Liver (tissue), 9 donors: Measurements from ENCODE around the gene MTHFD1. TPM values are rescaled to one million over a fixed set of nuclear protein-coding genes. Genes with fewer than 3 reads are reported as not detected.

Source experiments
- DNase-seq: peaks from one replicate; pipeline ENCODE4 v3.0.0-alpha.2; 2017; ENCODE audit warnings: low spot score
- H3K27ac ChIP-seq, 2 donors: one replicate each; pipeline ENCODE4 v1.7.0; 2013; ENCODE audit warnings: inconsistent platforms in 2 of 2, low read length in 2 of 2, control low read depth in 1 of 2, low read depth in 1 of 2, mild to moderate bottlenecking in 1 of 2
- H3K27me3 ChIP-seq, 4 donors: one replicate each; pipeline versions ENCODE4 v1.6.1 to v1.7.0; 2013; ENCODE audit warnings: low read length in 3 of 4, inconsistent platforms in 1 of 4, mild to moderate bottlenecking in 1 of 4, moderate library complexity in 1 of 4; ENCODE audit not compliant: control insufficient read depth in 4 of 4, insufficient read depth in 4 of 4
- H3K36me3 ChIP-seq, 4 donors: one replicate each; pipeline versions ENCODE4 v1.6.1 to v1.7.0; 2013; ENCODE audit warnings: low read length in 3 of 4, mild to moderate bottlenecking in 3 of 4, low read depth in 1 of 4, moderate library complexity in 1 of 4; ENCODE audit not compliant: control insufficient read depth in 4 of 4, insufficient read depth in 3 of 4
- H3K4me1 ChIP-seq, 4 donors: one replicate each; pipeline versions ENCODE4 v1.6.1 to v1.7.0; 2013; ENCODE audit warnings: low read length in 3 of 4, mild to moderate bottlenecking in 3 of 4, moderate library complexity in 1 of 4; ENCODE audit not compliant: control insufficient read depth in 4 of 4, insufficient read depth in 4 of 4
- H3K4me3 ChIP-seq, 3 donors: one replicate each; pipeline versions ENCODE4 v1.6.1 to v1.7.0; 2013; ENCODE audit warnings: low read length in 3 of 3, control low read depth in 1 of 3, low read depth in 1 of 3, mild to moderate bottlenecking in 1 of 3
- H3K9ac ChIP-seq, 2 donors: one replicate each; pipeline ENCODE4 v1.7.0; 2013; ENCODE audit warnings: low read length in 2 of 2, mild to moderate bottlenecking in 2 of 2, moderate library complexity in 2 of 2, control low read depth in 1 of 2, low read depth in 1 of 2
- H3K9me3 ChIP-seq, 4 donors: one replicate each; pipeline versions ENCODE4 v1.6.1 to v1.7.0; 2013; ENCODE audit warnings: low read length in 3 of 4; ENCODE audit not compliant: control insufficient read depth in 4 of 4
- ATF3 ChIP-seq: IDR thresholded peaks from 2 replicates; pipeline ENCODE4 v1.6.1; 2016; ENCODE audit warnings: antibody characterized with exemption
- CTCF ChIP-seq: fragments of 150-350 bp; IDR thresholded peaks from 2 replicates; pipeline ENCODE4 v1.5.1; 2017; ENCODE audit warnings: improper control_type of control experiment, low read depth, low read length; ENCODE audit not compliant: missing input control
- EGR1 ChIP-seq, 2 donors: IDR thresholded peaks; 2 replicates each; pipeline ENCODE4 v1.6.1; 2016 to 2018; ENCODE audit warnings: antibody characterized with exemption in 2 of 2, low read depth in 2 of 2
- FOXA1 ChIP-seq: IDR thresholded peaks from 2 replicates; pipeline ENCODE4 v1.6.1; 2016; ENCODE audit warnings: antibody characterized with exemption
- FOXA2 ChIP-seq: IDR thresholded peaks from 2 replicates; pipeline ENCODE4 v1.6.1; 2016; ENCODE audit warnings: antibody characterized with exemption
- GABPA ChIP-seq, 2 donors: IDR thresholded peaks in 1 of 2; conservative IDR thresholded peaks in 1 of 2; 2 replicates each; pipeline ENCODE4 v1.6.1; 2016; ENCODE audit warnings: antibody characterized with exemption in 2 of 2, mild to moderate bottlenecking in 1 of 2, moderate library complexity in 1 of 2
- HNF4G ChIP-seq: IDR thresholded peaks from 2 replicates; pipeline ENCODE4 v1.6.1; 2016; ENCODE audit warnings: antibody characterized with exemption
- JUND ChIP-seq, 2 donors: IDR thresholded peaks; 2 replicates each; pipeline ENCODE4 v1.6.1; 2016; ENCODE audit warnings: antibody characterized with exemption in 2 of 2
- MAX ChIP-seq: IDR thresholded peaks from 2 replicates; pipeline ENCODE4 v1.6.1; 2016; ENCODE audit warnings: antibody characterized with exemption
- NR2F2 ChIP-seq: IDR thresholded peaks from 2 replicates; pipeline ENCODE4 v1.6.1; 2016; ENCODE audit warnings: antibody characterized with exemption
- RAD21 ChIP-seq, 2 donors: IDR thresholded peaks; 2 replicates each; pipeline ENCODE4 v1.6.1; 2016; ENCODE audit warnings: antibody characterized with exemption in 2 of 2, mild to moderate bottlenecking in 2 of 2
- REST ChIP-seq: IDR thresholded peaks from 2 replicates; pipeline ENCODE4 v1.6.1; 2016; ENCODE audit warnings: antibody characterized with exemption, mild to moderate bottlenecking
- RXRA ChIP-seq, 2 donors: IDR thresholded peaks; 2 replicates each; pipeline ENCODE4 v1.6.1; 2017 to 2018; ENCODE audit warnings: antibody characterized with exemption in 2 of 2, mild to moderate bottlenecking in 1 of 2
- SP1 ChIP-seq: IDR thresholded peaks from 2 replicates; pipeline ENCODE4 v1.6.1; 2018; ENCODE audit warnings: antibody characterized with exemption, mild to moderate bottlenecking
- TAF1 ChIP-seq: conservative IDR thresholded peaks from 2 replicates; pipeline ENCODE4 v1.6.1; 2016; ENCODE audit warnings: antibody characterized with exemption, mild to moderate bottlenecking
- YY1 ChIP-seq: IDR thresholded peaks from 2 replicates; pipeline ENCODE4 v1.6.1; 2016; ENCODE audit warnings: antibody characterized with exemption, mild to moderate bottlenecking
- WGBS: extraction: QIAGEN DNeasy Blood & Tissue Kit; methylation state at CpG from one replicate; pipeline ENCODE4 v1.1.7; 2013; 5-methylcytosine and 5-hydroxymethylcytosine counted together
- polyA plus RNA-seq, 2 donors: library from polyadenylated mRNA; stranded (reverse) in 1 of 2; unstranded in 1 of 2; fragments of 200-250 nt in 1 of 2; fragments of >200 nt in 1 of 2; fragmentation: Nextera tagmentation in 1 of 2; extraction: Ambion mirVana in 1 of 2; gene quantifications; one replicate each; pipeline versions ENCODE4 v1.2.1 to v1.2.3, GENCODE V29; 2013 to 2015
- total RNA-seq, 2 donors: library from RNA; depleted of rRNA; stranded (reverse); fragments of >200 nt; gene quantifications; one replicate each; pipeline ENCODE4 v1.2.3, GENCODE V29; 2014
- donor health status: healthy.
- donor health status: healthy.
- donor health status: healthy.
- donor health status: healthy.
- donor health status: healthy.

MTHFD1 gene
- total and polyA plus RNA-seq, 4 donors = 43.8 to 203 (median 122) TPM

GRCh38 chr14:64507376-64508156 is 119.4 kb downstream of the MTHFD1 start:
- no peak overlapping the region for H3K4me3 ChIP-seq
- no peaks in the 10 kb centered on the region for H3K27me3 ChIP-seq
- no peaks in the 10 kb centered on the region for H3K36me3 ChIP-seq
- no peak for DNase-seq
- H3K9ac ChIP-seq = peak overlapping the region in 1 of 2 donors; percentile 26
- TF ChIP-seq NR2F2 (no peak), ATF3 (no peak), YY1 (no peak), HNF4G (no peak), REST (no peak), FOXA1 (no peak), TAF1 (no peak), FOXA2 (no peak), GABPA (IDR thresholded peaks at IDR 0.05 in 1 of 2, conservative IDR thresholded peaks at IDR 0.05 in 1 of 2) (no peak), CTCF (no peak), JUND (IDR thresholded peaks at IDR 0.05) (no peak), RXRA (IDR thresholded peaks at IDR 0.05) (no peak)
- peak overlapping the region in 1 of 2 donors; percentile 25 for H3K27ac ChIP-seq
- H3K4me1 ChIP-seq = peaks cover 0 to 42% (median 18%) of the 10 kb centered on the region in 4 donors
- WGBS = 68% methylated on average over 4 of the region's 4 CpGs
- H3K9me3 ChIP-seq = no peaks in the 10 kb centered on the region

GRCh38 chr14:64508215-64508776 is 120.1 kb downstream of the MTHFD1 start:
- H3K4me1 ChIP-seq = peaks cover 0 to 34% (median 18%) of the 10 kb centered on the region in 4 donors
- no peak overlapping the region for H3K9ac ChIP-seq
- no peak for DNase-seq
- H3K36me3 ChIP-seq = no peaks in the 10 kb centered on the region
- H3K4me3 ChIP-seq = no peak overlapping the region
- no peaks in the 10 kb centered on the region for H3K9me3 ChIP-seq
- no peak overlapping the region for H3K27ac ChIP-seq
- 59% methylated on average over 1 of the region's 1 CpG for WGBS
- no peaks in the 10 kb centered on the region for H3K27me3 ChIP-seq
- TF ChIP-seq SP1 = no peak
- no peak for TF ChIP-seq MAX
- TF ChIP-seq NR2F2 = no peak
- TF ChIP-seq REST = no peak
- TF ChIP-seq CTCF = no peak
- no peak for TF ChIP-seq ATF3
- no peak for TF ChIP-seq FOXA1
- TF ChIP-seq EGR1 (IDR thresholded peaks at IDR 0.05; ENCODE audit: low read depth in 2 of 2) = no peak
- TF ChIP-seq FOXA2 = no peak
- no peak for TF ChIP-seq RAD21 (IDR thresholded peaks at IDR 0.05)
- TF ChIP-seq YY1 = no peak
- no peak for TF ChIP-seq RXRA (IDR thresholded peaks at IDR 0.05)
